T-helper 1 cell treated with Interleukin-12 subunit alpha and Interleukin-12 subunit beta and Interleukin-4 antibody, amounts not matched to agents 30 μg/mL and 1 μg/mL, for 36 hours (primary cell): ENCODE results near the gene UNC5CL.

Experiments
- H3K27ac Mint-ChIP-seq: one replicate; pipeline ENCODE4 v1.8.0; 2021; ENCODE audit warnings: mild to moderate bottlenecking, mixed read lengths
- H3K27me3 Mint-ChIP-seq: one replicate; pipeline ENCODE4 v1.8.0; 2021; ENCODE audit warnings: low read depth, mixed read lengths
- H3K36me3 Mint-ChIP-seq: one replicate; pipeline ENCODE4 v1.8.0; 2021; ENCODE audit warnings: low read depth, mixed read lengths
- H3K4me1 Mint-ChIP-seq: one replicate; pipeline ENCODE4 v1.8.0; 2021; ENCODE audit warnings: low read depth, mixed read lengths
- H3K4me3 Mint-ChIP-seq: one replicate; pipeline ENCODE4 v1.8.0; 2021; ENCODE audit warnings: mild to moderate bottlenecking, moderate library complexity, mixed read lengths
- H3K9me3 Mint-ChIP-seq: one replicate; pipeline ENCODE4 v1.8.0; 2021; ENCODE audit warnings: mixed read lengths

Gene UNC5CL

GRCh38 chr6:41071923-41072835 lies 33.2 kb upstream of the UNC5CL start, which contains the start of gene OARD1:
Gene OARD1, minus strand, starts transcription at chr6:41072356. Its CDS starts 722 bp downstream, at chr6:41071634.
- H3K27me3 Mint-ChIP-seq, result no peaks in the 10 kb centered on the region
- peak within 1 kb of the TSS; percentile 99 for H3K27ac Mint-ChIP-seq
- peak within 1 kb of the TSS; percentile 94 for H3K4me3 Mint-ChIP-seq
- no peaks in the 10 kb centered on the region for H3K9me3 Mint-ChIP-seq
- H3K36me3 Mint-ChIP-seq, result peaks cover 39% of the 10 kb centered on the region
- peaks cover 52% of the 10 kb centered on the region for H3K4me1 Mint-ChIP-seq

- Mint-ChIP-seq H3K9me3 (no peaks in the 10 kb centered on the region), H3K4me3 (peak overlapping the region; percentile 94), H3K27me3 (no peaks in the 10 kb centered on the region), H3K4me1 (peaks cover 55% of the 10 kb centered on the region), H3K27ac (peak overlapping the region; percentile 99), H3K36me3 (peaks cover 46% of the 10 kb centered on the region)
Observed at GRCh38 chr6:41071501-41071922, 32.5 kb upstream of the UNC5CL start.

GRCh38 chr6:41066867-41067304 lies 27.9 kb upstream of the UNC5CL start:
- H3K4me1 Mint-ChIP-seq, result peaks cover 35% of the 10 kb centered on the region
- H3K9me3 Mint-ChIP-seq, result no peaks in the 10 kb centered on the region
- H3K27me3 Mint-ChIP-seq, result no peaks in the 10 kb centered on the region
- no peak overlapping the region for H3K4me3 Mint-ChIP-seq
- no peak overlapping the region for H3K27ac Mint-ChIP-seq
- H3K36me3 Mint-ChIP-seq, result peaks cover 47% of the 10 kb centered on the region

GRCh38 chr6:41065550-41066026 lies 26.6 kb upstream of the UNC5CL start:
- Mint-ChIP-seq H3K9me3 (no peaks in the 10 kb centered on the region), H3K27me3 (no peaks in the 10 kb centered on the region), H3K36me3 (peaks cover 43% of the 10 kb centered on the region), H3K4me1 (peaks cover 29% of the 10 kb centered on the region), H3K27ac (no peak overlapping the region), H3K4me3 (no peak overlapping the region)

- H3K27me3 Mint-ChIP-seq, result no peaks in the 10 kb centered on the region
- H3K27ac Mint-ChIP-seq, result no peak overlapping the region
- no peak overlapping the region for H3K4me3 Mint-ChIP-seq
- peaks cover 22% of the 10 kb centered on the region for H3K4me1 Mint-ChIP-seq
- H3K36me3 Mint-ChIP-seq, result peaks cover 41% of the 10 kb centered on the region
- no peaks in the 10 kb centered on the region for H3K9me3 Mint-ChIP-seq
Observed at GRCh38 chr6:41064841-41065240, 25.8 kb upstream of the UNC5CL start.

GRCh38 chr6:41063884-41064285 lies 24.9 kb upstream of the UNC5CL start:
- H3K4me3 Mint-ChIP-seq, result no peak overlapping the region
- peaks cover 33% of the 10 kb centered on the region for H3K36me3 Mint-ChIP-seq

GRCh38 chr6:41062056-41062455 lies 23.0 kb upstream of the UNC5CL start:
- no peak overlapping the region for H3K4me3 Mint-ChIP-seq
- H3K4me1 Mint-ChIP-seq, result peaks cover 8% of the 10 kb centered on the region
- no peaks in the 10 kb centered on the region for H3K9me3 Mint-ChIP-seq
- no peaks in the 10 kb centered on the region for H3K27me3 Mint-ChIP-seq
- no peak overlapping the region for H3K27ac Mint-ChIP-seq
- peaks cover 23% of the 10 kb centered on the region for H3K36me3 Mint-ChIP-seq

More at GRCh38 chr6:41063884-41064285, 24.9 kb upstream of the UNC5CL start:
- H3K27me3 Mint-ChIP-seq, result no peaks in the 10 kb centered on the region
- H3K4me1 Mint-ChIP-seq, result peaks cover 16% of the 10 kb centered on the region
- no peaks in the 10 kb centered on the region for H3K9me3 Mint-ChIP-seq
- no peak overlapping the region for H3K27ac Mint-ChIP-seq

- H3K36me3 Mint-ChIP-seq, result peaks cover 17% of the 10 kb centered on the region
- no peaks in the 10 kb centered on the region for H3K27me3 Mint-ChIP-seq
Observed at GRCh38 chr6:41061196-41061726, 22.2 kb upstream of the UNC5CL start.

GRCh38 chr6:41059556-41059955 lies 20.5 kb upstream of the UNC5CL start:
- H3K36me3 Mint-ChIP-seq, result peaks cover 11% of the 10 kb centered on the region
- H3K4me3 Mint-ChIP-seq, result no peak overlapping the region
- H3K27ac Mint-ChIP-seq, result no peak overlapping the region
- H3K9me3 Mint-ChIP-seq, result no peaks in the 10 kb centered on the region
- no peaks in the 10 kb centered on the region for H3K4me1 Mint-ChIP-seq
- no peaks in the 10 kb centered on the region for H3K27me3 Mint-ChIP-seq

More at GRCh38 chr6:41061196-41061726, 22.2 kb upstream of the UNC5CL start:
- Mint-ChIP-seq H3K4me3 (no peak overlapping the region), H3K4me1 (peaks cover 2% of the 10 kb centered on the region), H3K27ac (no peak overlapping the region), H3K9me3 (no peaks in the 10 kb centered on the region)

- no peak overlapping the region for H3K4me3 Mint-ChIP-seq
- H3K36me3 Mint-ChIP-seq, result peaks cover 10% of the 10 kb centered on the region
- no peak overlapping the region for H3K27ac Mint-ChIP-seq
- no peaks in the 10 kb centered on the region for H3K27me3 Mint-ChIP-seq
- H3K4me1 Mint-ChIP-seq, result no peaks in the 10 kb centered on the region
- H3K9me3 Mint-ChIP-seq, result no peaks in the 10 kb centered on the region
Observed at GRCh38 chr6:41058783-41059181, 19.8 kb upstream of the UNC5CL start.

GRCh38 chr6:41056768-41057490 lies 17.9 kb upstream of the UNC5CL start:
- no peaks in the 10 kb centered on the region for H3K27me3 Mint-ChIP-seq
- H3K27ac Mint-ChIP-seq, result no peak overlapping the region
- no peak overlapping the region for H3K4me3 Mint-ChIP-seq
- H3K9me3 Mint-ChIP-seq, result no peaks in the 10 kb centered on the region
- peaks cover 6% of the 10 kb centered on the region for H3K36me3 Mint-ChIP-seq
- peaks cover 8% of the 10 kb centered on the region for H3K4me1 Mint-ChIP-seq

- Mint-ChIP-seq H3K4me1 (peaks cover 11% of the 10 kb centered on the region), H3K4me3 (no peak overlapping the region), H3K27ac (no peak overlapping the region), H3K9me3 (no peaks in the 10 kb centered on the region), H3K36me3 (peaks cover 10% of the 10 kb centered on the region), H3K27me3 (no peaks in the 10 kb centered on the region)
Observed at GRCh38 chr6:41055149-41055548, 16.1 kb upstream of the UNC5CL start.

GRCh38 chr6:41054511-41054910 lies 15.5 kb upstream of the UNC5CL start:
- no peak overlapping the region for H3K4me3 Mint-ChIP-seq
- no peaks in the 10 kb centered on the region for H3K9me3 Mint-ChIP-seq
- peaks cover 11% of the 10 kb centered on the region for H3K4me1 Mint-ChIP-seq
- no peak overlapping the region for H3K27ac Mint-ChIP-seq
- no peaks in the 10 kb centered on the region for H3K27me3 Mint-ChIP-seq
- H3K36me3 Mint-ChIP-seq, result peaks cover 7% of the 10 kb centered on the region

- Mint-ChIP-seq H3K36me3 (peaks cover 7% of the 10 kb centered on the region), H3K4me1 (peaks cover 11% of the 10 kb centered on the region), H3K9me3 (no peaks in the 10 kb centered on the region), H3K27me3 (no peaks in the 10 kb centered on the region), H3K27ac (peak within 1 kb of the TSS; percentile 78), H3K4me3 (no peak within 1 kb of the TSS)
Observed at GRCh38 chr6:41053041-41053440, 14.0 kb upstream of the UNC5CL start, which contains the start of gene APOBEC2. Gene APOBEC2, plus strand, starts transcription at chr6:41053202. Its CDS starts 146 bp downstream, at chr6:41053348.
